HL-60 (cell line): ENCODE data around the gene FBXW7.

Source experiments
- DNase-seq, 2 experiments: peaks; one replicate each; pipeline ENCODE4 v3.0.0-alpha.2; 2010 to 2020; ENCODE audit warnings: low read depth in 1 of 2, low spot score in 1 of 2
- H3K27ac ChIP-seq: fragments of 250-450 bp; sonication (Bioruptor Pico); replicated peaks from 2 replicates; pipeline ENCODE4 v1.5.1; 2020; ENCODE audit warnings: mild to moderate bottlenecking, moderate library complexity
- H3K27me3 ChIP-seq: fragments of 250-450 bp; sonication (Bioruptor Pico); 2 replicates; pipeline ENCODE4 v1.5.1; 2021; ENCODE audit warnings: mild to moderate bottlenecking, moderate library complexity; ENCODE audit not compliant: insufficient read depth, poor library complexity, severe bottlenecking
- H3K4me3 ChIP-seq: replicated peaks from 2 replicates; pipeline ENCODE4 v1.5.1; 2011; ENCODE audit warnings: mild to moderate bottlenecking, control low read depth, low read length; ENCODE audit not compliant: insufficient read depth
- GABPA ChIP-seq: IDR thresholded peaks from 2 replicates; pipeline ENCODE4 v1.6.1; 2012; ENCODE audit warnings: low read depth
- POLR2AphosphoS5 ChIP-seq: IDR thresholded peaks from 2 replicates; pipeline ENCODE4 v1.6.1; 2012; ENCODE audit warnings: low read depth
- SPI1 ChIP-seq: IDR thresholded peaks from 2 replicates; pipeline ENCODE4 v1.6.1; 2012; ENCODE audit warnings: low read depth, mild to moderate bottlenecking, borderline replicate concordance
- TF ChIP-seq, protein P1 (sequence below): IDR thresholded peaks from 2 replicates; pipeline ENCODE4 v1.6.1; 2012; ENCODE audit warnings: low read depth; ENCODE audit not compliant: insufficient replicate concordance
- TF ChIP-seq, protein P2 (sequence below): IDR thresholded peaks from one replicate; pipeline ENCODE4 v1.5.1; 2011; ENCODE audit warnings: low read length, control low read depth, inconsistent platforms; ENCODE audit not compliant: insufficient read depth

FBXW7 gene

DNA sequence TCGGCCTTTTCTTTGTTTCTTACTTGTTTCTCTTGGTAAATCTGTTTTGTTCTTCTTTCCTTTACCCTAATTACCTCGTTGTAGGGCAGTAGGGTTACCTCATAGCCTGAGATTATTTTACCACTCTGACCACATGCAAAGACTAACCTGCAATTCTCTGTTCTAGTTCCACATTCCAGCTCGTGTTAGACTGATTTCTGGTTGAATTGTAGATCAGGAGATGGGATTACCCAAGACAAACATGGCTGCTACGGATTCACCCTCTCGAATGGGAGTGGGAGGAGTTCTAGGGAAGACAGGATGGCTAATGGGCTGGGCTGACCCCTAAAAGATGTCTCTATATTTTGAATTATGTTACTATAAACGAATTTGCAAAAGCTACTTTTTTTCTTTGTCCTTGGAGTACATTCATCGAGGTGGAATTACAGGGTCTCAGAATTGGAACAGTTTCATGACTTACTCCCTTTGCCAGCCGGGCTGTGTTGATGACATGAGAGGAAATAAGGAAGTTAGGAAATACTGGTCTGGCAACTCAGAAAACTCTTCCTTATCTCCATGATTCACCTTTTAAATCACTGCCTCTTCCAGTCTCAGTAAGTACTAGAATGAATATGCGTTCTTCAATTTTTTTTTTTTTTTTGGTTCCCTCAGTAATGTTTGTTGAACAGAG, 36.7 kb upstream of the FBXW7 start:
- DNase-seq = peak; percentile 28 to 62
- TF ChIP-seq POLR2AphosphoS5 = peak; percentile 76
- TF ChIP-seq SPI1 = no peak
- no peak overlapping the region for H3K27ac ChIP-seq

DNA sequence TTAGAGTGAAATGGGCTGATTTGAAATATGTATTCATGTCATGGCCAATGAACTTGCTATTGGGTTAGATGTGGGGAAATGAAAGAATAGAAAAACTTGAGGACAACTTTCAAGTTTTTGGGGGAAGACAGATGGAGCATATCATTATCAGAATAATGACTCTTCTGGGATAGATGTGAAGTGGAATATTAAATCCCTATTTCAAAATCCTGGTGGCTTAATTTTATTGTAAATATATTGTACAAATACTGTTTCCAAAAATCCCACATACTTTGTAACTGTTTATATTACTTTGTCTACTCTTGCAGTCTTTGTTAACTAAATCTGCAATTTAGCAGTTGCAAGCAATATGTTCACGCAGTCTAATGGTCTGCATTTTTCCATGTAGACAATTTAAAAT, 35.9 kb upstream of the FBXW7 start:
- TF ChIP-seq, protein P1, sequence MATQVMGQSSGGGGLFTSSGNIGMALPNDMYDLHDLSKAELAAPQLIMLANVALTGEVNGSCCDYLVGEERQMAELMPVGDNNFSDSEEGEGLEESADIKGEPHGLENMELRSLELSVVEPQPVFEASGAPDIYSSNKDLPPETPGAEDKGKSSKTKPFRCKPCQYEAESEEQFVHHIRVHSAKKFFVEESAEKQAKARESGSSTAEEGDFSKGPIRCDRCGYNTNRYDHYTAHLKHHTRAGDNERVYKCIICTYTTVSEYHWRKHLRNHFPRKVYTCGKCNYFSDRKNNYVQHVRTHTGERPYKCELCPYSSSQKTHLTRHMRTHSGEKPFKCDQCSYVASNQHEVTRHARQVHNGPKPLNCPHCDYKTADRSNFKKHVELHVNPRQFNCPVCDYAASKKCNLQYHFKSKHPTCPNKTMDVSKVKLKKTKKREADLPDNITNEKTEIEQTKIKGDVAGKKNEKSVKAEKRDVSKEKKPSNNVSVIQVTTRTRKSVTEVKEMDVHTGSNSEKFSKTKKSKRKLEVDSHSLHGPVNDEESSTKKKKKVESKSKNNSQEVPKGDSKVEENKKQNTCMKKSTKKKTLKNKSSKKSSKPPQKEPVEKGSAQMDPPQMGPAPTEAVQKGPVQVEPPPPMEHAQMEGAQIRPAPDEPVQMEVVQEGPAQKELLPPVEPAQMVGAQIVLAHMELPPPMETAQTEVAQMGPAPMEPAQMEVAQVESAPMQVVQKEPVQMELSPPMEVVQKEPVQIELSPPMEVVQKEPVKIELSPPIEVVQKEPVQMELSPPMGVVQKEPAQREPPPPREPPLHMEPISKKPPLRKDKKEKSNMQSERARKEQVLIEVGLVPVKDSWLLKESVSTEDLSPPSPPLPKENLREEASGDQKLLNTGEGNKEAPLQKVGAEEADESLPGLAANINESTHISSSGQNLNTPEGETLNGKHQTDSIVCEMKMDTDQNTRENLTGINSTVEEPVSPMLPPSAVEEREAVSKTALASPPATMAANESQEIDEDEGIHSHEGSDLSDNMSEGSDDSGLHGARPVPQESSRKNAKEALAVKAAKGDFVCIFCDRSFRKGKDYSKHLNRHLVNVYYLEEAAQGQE = no peak
- TF ChIP-seq, protein P2, sequence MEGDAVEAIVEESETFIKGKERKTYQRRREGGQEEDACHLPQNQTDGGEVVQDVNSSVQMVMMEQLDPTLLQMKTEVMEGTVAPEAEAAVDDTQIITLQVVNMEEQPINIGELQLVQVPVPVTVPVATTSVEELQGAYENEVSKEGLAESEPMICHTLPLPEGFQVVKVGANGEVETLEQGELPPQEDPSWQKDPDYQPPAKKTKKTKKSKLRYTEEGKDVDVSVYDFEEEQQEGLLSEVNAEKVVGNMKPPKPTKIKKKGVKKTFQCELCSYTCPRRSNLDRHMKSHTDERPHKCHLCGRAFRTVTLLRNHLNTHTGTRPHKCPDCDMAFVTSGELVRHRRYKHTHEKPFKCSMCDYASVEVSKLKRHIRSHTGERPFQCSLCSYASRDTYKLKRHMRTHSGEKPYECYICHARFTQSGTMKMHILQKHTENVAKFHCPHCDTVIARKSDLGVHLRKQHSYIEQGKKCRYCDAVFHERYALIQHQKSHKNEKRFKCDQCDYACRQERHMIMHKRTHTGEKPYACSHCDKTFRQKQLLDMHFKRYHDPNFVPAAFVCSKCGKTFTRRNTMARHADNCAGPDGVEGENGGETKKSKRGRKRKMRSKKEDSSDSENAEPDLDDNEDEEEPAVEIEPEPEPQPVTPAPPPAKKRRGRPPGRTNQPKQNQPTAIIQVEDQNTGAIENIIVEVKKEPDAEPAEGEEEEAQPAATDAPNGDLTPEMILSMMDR = no peak
- no peak for TF ChIP-seq SPI1
- no peak for TF ChIP-seq POLR2AphosphoS5
- no peak for TF ChIP-seq GABPA
- no peak overlapping the region for H3K27ac ChIP-seq
- H3K4me3 ChIP-seq = no peak overlapping the region
- H3K27me3 ChIP-seq = peaks cover 17% of the 10 kb centered on the region
- no peak for DNase-seq

More for the DNA sequence above, 36.7 kb upstream of the FBXW7 start:
- no peak overlapping the region for H3K4me3 ChIP-seq
- peaks cover 17% of the 10 kb centered on the region for H3K27me3 ChIP-seq

DNA sequence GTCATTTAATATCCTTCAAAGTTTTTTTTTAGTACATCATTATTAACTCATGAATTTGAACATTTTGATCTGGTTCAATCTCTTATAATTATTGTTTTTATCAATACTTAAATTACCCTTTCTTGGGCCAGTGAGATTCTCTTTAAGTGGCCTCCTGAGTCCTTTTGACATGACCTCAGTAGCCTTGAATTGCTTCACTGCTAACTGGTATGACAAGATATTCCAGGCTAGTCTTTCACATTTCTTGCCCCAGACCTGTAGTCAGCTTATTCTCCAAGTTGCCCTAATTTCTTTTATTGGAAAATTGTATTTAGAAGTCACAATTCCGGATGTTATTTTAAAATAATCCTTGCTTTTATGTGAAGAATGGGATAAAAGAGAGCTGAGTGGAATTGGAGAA, 35.4 kb upstream of the FBXW7 start:
- Histone ChIP-seq H3K4me3 (no peak overlapping the region), H3K27ac (no peak overlapping the region), H3K27me3 (peaks cover 17% of the 10 kb centered on the region)
- no peak for TF ChIP-seq GABPA
- TF ChIP-seq, protein P1 = no peak
- TF ChIP-seq, protein P2 = no peak
- no peak for TF ChIP-seq POLR2AphosphoS5
- TF ChIP-seq SPI1 = no peak
- DNase-seq = no peak

DNA sequence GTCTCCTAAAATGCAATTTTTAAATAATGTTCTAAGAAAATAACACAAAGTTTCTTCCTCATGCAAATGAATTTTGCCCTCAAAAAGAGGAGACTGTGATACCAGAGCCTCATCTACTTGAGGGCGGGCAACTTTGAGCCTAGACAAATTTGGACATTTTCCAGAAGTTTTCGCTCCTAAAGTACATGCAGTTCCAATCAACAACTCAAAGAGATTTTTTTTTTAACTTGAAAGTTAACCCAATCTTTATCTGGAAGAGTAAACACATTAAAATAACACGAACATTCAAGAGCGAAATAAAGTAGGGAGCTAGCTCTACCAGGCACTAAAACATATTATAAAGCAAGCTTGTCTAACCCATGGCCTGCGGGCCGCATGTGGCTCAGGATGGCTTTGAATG, 29.4 kb upstream of the FBXW7 start:
- Histone ChIP-seq H3K27me3 (peaks cover 3% of the 10 kb centered on the region), H3K4me3 (no peak overlapping the region), H3K27ac (no peak overlapping the region)
- no peak for DNase-seq
- TF ChIP-seq, protein P2 = no peak
- no peak for TF ChIP-seq SPI1
- no peak for TF ChIP-seq POLR2AphosphoS5
